ENCODE results near the gene OR51B2. TPM values are rescaled to one million over a fixed set of nuclear protein-coding genes. Genes with fewer than 3 reads are reported as not detected.

OR51B2 gene
- total and polyA plus RNA-seq, 2 of the 13 experiments (the other 11 are each of a cell fraction or from before 2014, with no cell fraction given) = not detected

DNA sequence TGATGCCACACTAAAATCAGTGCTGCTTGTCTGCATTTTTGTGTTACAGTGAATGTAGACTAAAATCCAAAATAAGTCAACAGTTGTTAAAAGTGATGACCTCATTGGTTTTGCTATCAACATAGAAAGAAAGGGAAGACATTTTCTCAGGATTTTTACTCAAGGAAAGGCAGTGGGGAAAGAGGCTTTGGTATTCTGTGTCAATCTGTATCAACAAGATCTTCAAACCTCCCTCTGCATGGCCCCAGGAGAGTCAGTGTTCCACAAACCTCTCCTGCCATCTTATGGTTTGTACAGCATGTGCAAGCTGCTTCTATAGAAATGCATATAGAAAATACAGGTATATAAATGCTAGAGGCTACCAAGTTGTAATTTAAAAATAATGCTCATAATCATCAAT lies 45.7 kb upstream of the OR51B2 start (continued):
- no peak for TF ChIP-seq ZNF784 (CRISPR knock-in tag; IDR thresholded peaks at IDR 0.05; ENCODE audit: borderline replicate concordance)
- 0 out of 2 replicates have a peak, but pooled peaks have one; percentile 23 for TF ChIP-seq STAG1 (CRISPR knock-in tag; IDR thresholded peaks at IDR 0.05)
- TF ChIP-seq CEBPB (IDR thresholded peaks at IDR 0.05; ENCODE audit: borderline replicate concordance, low read depth, low read length) = no peak
- TF ChIP-seq ZNF644 (CRISPR knock-in tag; IDR thresholded peaks at IDR 0.05; ENCODE audit: low read depth) = no peak
- 0 out of 2 replicates have a peak, but pooled peaks have one; percentile 12 for TF ChIP-seq MAFF (IDR thresholded peaks at IDR 0.05; ENCODE audit: low read depth, low read length)

DNA sequence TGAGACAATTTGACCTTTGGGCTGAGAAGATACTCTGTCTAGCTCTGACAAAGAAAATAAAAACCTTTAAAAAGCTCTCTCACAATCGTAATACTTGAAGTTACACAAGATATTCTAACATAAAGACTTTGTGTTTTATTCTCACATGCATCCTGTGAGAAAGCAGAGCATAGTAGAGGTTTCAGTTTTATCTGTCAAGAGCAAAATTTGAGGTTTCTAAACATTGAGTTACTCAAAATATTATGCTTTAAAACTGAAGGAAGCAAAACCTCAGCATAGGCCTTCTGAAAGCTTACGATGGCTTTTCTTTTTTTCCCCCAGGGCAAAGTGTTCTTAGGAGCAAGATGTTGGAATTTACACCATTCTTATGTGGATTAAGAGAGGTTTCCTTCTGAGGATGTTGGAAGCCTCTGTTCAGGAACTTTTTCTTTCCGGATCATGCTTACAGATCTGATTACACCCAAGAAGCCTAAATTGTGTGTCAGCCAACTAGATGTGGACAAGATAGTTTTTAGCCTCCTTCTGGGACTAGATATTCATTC lies 44.5 kb upstream of the OR51B2 start:
- FAIRE-seq = no peak

More for the DNA sequence above, 44.5 kb upstream of the OR51B2 start:
- no TSS peak for BruUV-seq (replicated peaks)
- in situ Hi-C loops (cut with HindIII; ENCODE audit: extremely low pct_ligation_motif_present, low pct_unique_long_range_greater_than_20kb) = no loop called here
- no peaks in the 10 kb centered on the region for H3K27me3 ChIP-seq (ENCODE audit: control insufficient read depth in 1 of 2, insufficient read depth in 2 of 2, low read length in 2 of 2)
- ChIA-PET CTCF (ENCODE audit: low intra/inter-chr PET ratio, low total read pairs) (no interaction called here), POLR2A (no interaction called here)
- H3K36me3 ChIP-seq (replicated peaks in 1 of 2; ENCODE audit: control insufficient read depth in 1 of 2, insufficient read depth in 2 of 2, low read length in 2 of 2) = no peaks in the 10 kb centered on the region
- no peaks in the 10 kb centered on the region for H3K4me1 ChIP-seq (ENCODE audit: insufficient read depth, low read length)
- H3K9ac ChIP-seq (ENCODE audit: insufficient read depth, low read depth, low read length) = no peak overlapping the region
- no peak overlapping the region for H3K27ac ChIP-seq (ENCODE audit: extremely low read length, insufficient read depth, low read length)
- H2AFZ ChIP-seq (ENCODE audit: low read length) = no peak overlapping the region
- H3K9me3 ChIP-seq (ENCODE audit: low read length) = no peaks in the 10 kb centered on the region
- no peak for TF ChIP-seq ZUFSP (CRISPR knock-in tag; IDR thresholded peaks at IDR 0.05; ENCODE audit: borderline replicate concordance)
- TF ChIP-seq ZNF160 (CRISPR knock-in tag; IDR thresholded peaks at IDR 0.05) = no peak
- TF ChIP-seq, protein P1, sequence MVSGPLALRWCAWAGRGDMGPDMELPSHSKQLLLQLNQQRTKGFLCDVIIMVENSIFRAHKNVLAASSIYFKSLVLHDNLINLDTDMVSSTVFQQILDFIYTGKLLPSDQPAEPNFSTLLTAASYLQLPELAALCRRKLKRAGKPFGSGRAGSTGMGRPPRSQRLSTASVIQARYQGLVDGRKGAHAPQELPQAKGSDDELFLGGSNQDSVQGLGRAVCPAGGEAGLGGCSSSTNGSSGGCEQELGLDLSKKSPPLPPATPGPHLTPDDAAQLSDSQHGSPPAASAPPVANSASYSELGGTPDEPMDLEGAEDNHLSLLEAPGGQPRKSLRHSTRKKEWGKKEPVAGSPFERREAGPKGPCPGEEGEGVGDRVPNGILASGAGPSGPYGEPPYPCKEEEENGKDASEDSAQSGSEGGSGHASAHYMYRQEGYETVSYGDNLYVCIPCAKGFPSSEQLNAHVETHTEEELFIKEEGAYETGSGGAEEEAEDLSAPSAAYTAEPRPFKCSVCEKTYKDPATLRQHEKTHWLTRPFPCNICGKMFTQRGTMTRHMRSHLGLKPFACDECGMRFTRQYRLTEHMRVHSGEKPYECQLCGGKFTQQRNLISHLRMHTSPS (CRISPR knock-in tag; IDR thresholded peaks at IDR 0.05; ENCODE audit: low read depth) = no peak
- TF ChIP-seq GATAD1 (CRISPR knock-in tag; IDR thresholded peaks at IDR 0.05) = no peak
- TF ChIP-seq WIZ (CRISPR knock-in tag; IDR thresholded peaks at IDR 0.05) = no peak
- TF ChIP-seq ZNF251 (CRISPR knock-in tag; IDR thresholded peaks at IDR 0.05) = no peak
- no peak for TF ChIP-seq POGZ (CRISPR knock-in tag; IDR thresholded peaks at IDR 0.05)
- H3K4me2 ChIP-seq (ENCODE audit: low read depth, low read length) = no peak overlapping the region
- no peak for DNase-seq (ENCODE audit: low spot score)
- intact Hi-C loops (cut with micrococcal nuclease; ENCODE audit: unreplicated experiment) = no loop called here
- no peaks in the 10 kb centered on the region for H3K79me2 ChIP-seq (ENCODE audit: insufficient read depth, low read length)
- no peak overlapping the region for H3K4me3 ChIP-seq (replicated peaks in 1 of 3; ENCODE audit: insufficient read depth in 1 of 3, low read depth in 2 of 3, low read length in 3 of 3)
- ATAC-seq = no peak
- WGBS (ENCODE audit: low lambda C conversion rate) = 5% methylated on average over 3 of the region's 3 CpGs
- no peaks in the 10 kb centered on the region for H4K20me1 ChIP-seq (ENCODE audit: insufficient read depth, low read length)

Data from HepG2 (cell line).